Endothelial cell of umbilical vein (primary cell): Measurements from ENCODE around the gene PIK3R1. TPM values are rescaled to one million over a fixed set of nuclear protein-coding genes. Genes with fewer than 3 reads are reported as not detected.

ENCODE experiments used
- BruUV-seq: library from RNA; stranded (reverse); fragments of 400-500 nt; replicated peaks from 2 replicates; lab custom pipeline; 2021; lab: Mats Ljungman, UMichigan
- CTCF ChIA-PET: fragments of 300-600, 350-600 bp; sonication (Branson Sonifier 250); formaldehyde crosslinking; loops from one replicate; lab custom pipeline; 2021; ENCODE audit warnings: antibody characterized with exemption, inconsistent platforms; lab: Charles Lee
- POLR2A ChIA-PET: fragments of 300-600, 350-600 bp; sonication (Branson Sonifier 250); formaldehyde crosslinking; loops from one replicate; lab custom pipeline; 2021; ENCODE audit warnings: antibody characterized with exemption, inconsistent platforms; lab: Charles Lee
- DNase-seq: peaks from one replicate; pipeline ENCODE4 v3.0.0-alpha.2; 2011; ENCODE audit warnings: low read depth, low spot score
- FAIRE-seq: peaks from 2 replicates; lab custom pipeline; 2011; peaks lifted over from hg19 to GRCh38; lab: Jason Lieb, UNC
- H2AFZ ChIP-seq: 2 replicates; pipeline ENCODE4 v1.6.0; 2012; ENCODE audit warnings: low read depth, low read length, control low read depth, inconsistent platforms
- H3K27ac ChIP-seq: 2 replicates; pipeline ENCODE4 v1.5.1; 2011; ENCODE audit warnings: low read depth, mild to moderate bottlenecking, control low read depth, low read length, moderate library complexity; ENCODE audit not compliant: insufficient read depth
- H3K27me3 ChIP-seq, 2 experiments: 2 replicates each; pipeline versions ENCODE4 v1.6.0 to v1.6.1; 2011; ENCODE audit warnings: low read length in 2 of 2, mixed read lengths in 1 of 2; ENCODE audit not compliant: control insufficient read depth in 2 of 2, insufficient read depth in 2 of 2
- H3K36me3 ChIP-seq, 2 experiments: 2 replicates in 1 of 2; 3 replicates in 1 of 2; pipeline ENCODE4 v1.5.1; 2011; ENCODE audit warnings: low read length in 2 of 2, mild to moderate bottlenecking in 1 of 2, moderate library complexity in 1 of 2; ENCODE audit not compliant: control insufficient read depth in 2 of 2, insufficient read depth in 2 of 2; ENCODE audit errors: extremely low read depth in 1 of 2
- H3K4me1 ChIP-seq: 3 replicates; pipeline ENCODE4 v1.5.1; 2011; ENCODE audit warnings: mild to moderate bottlenecking, low read length; ENCODE audit not compliant: control insufficient read depth, insufficient read depth; ENCODE audit errors: extremely low read depth
- H3K4me2 ChIP-seq: 2 replicates; pipeline ENCODE4 v1.6.1; 2011; ENCODE audit warnings: low read length, control low read depth, mixed read lengths; ENCODE audit not compliant: insufficient read depth
- H3K4me3 ChIP-seq, 3 experiments: fragments of 200-600 bp in 1 of 3; sonication (generic), shearing (Covaris generic) in 1 of 3; replicated peaks in 1 of 3; 2 replicates each; pipeline ENCODE4 v1.5.1; 2011 to 2016; ENCODE audit warnings: control low read depth in 3 of 3, low read length in 3 of 3, mild to moderate bottlenecking in 2 of 3, inconsistent platforms in 1 of 3, low read depth in 1 of 3, moderate library complexity in 1 of 3; ENCODE audit not compliant: insufficient read depth in 1 of 3
- H3K79me2 ChIP-seq: 2 replicates; pipeline ENCODE4 v1.6.0; 2012; ENCODE audit warnings: low read length, inconsistent platforms; ENCODE audit not compliant: control insufficient read depth, insufficient read depth
- H3K9ac ChIP-seq: replicated peaks from 2 replicates; pipeline ENCODE3; 2011; ENCODE audit warnings: low read length, control low read depth; ENCODE audit not compliant: insufficient read depth; ENCODE audit errors: extremely low read depth
- H3K9me1 ChIP-seq: replicated peaks from 3 replicates; pipeline ENCODE4 v1.6.0; 2011; ENCODE audit warnings: mild to moderate bottlenecking, low read length; ENCODE audit not compliant: control insufficient read depth, insufficient read depth; ENCODE audit errors: extremely low read depth
- H3K9me3 ChIP-seq: replicated peaks from 2 replicates; pipeline ENCODE4 v1.5.1; 2012; ENCODE audit warnings: low read length, inconsistent platforms; ENCODE audit not compliant: control insufficient read depth, insufficient read depth
- H4K20me1 ChIP-seq: replicated peaks from 2 replicates; pipeline ENCODE3; 2011; ENCODE audit warnings: mild to moderate bottlenecking, low read length; ENCODE audit not compliant: control insufficient read depth, insufficient read depth; ENCODE audit errors: extremely low read depth
- EZH2 ChIP-seq: IDR thresholded peaks from 2 replicates; pipeline ENCODE4 v1.6.1; 2012; ENCODE audit warnings: borderline replicate concordance, low read depth, mild to moderate bottlenecking, moderate library complexity, low read length, inconsistent platforms; ENCODE audit not compliant: severe bottlenecking
- FOS ChIP-seq: IDR thresholded peaks from 2 replicates; pipeline ENCODE4 v1.6.1; 2011; ENCODE audit warnings: mild to moderate bottlenecking, low read length, moderate library complexity, borderline replicate concordance; ENCODE audit not compliant: insufficient read depth
- GATA2 ChIP-seq: IDR thresholded peaks from 2 replicates; pipeline ENCODE4 v1.7.0; 2011; ENCODE audit warnings: low read depth, mild to moderate bottlenecking, moderate library complexity, mixed read lengths, low read length; ENCODE audit not compliant: insufficient read length, insufficient read depth
- JUN ChIP-seq: IDR thresholded peaks from 2 replicates; pipeline ENCODE4 v1.6.1; 2011; ENCODE audit warnings: borderline replicate concordance, low read depth; ENCODE audit not compliant: insufficient read length, insufficient read depth
- MYC ChIP-seq: IDR thresholded peaks from one replicate; pipeline ENCODE4 v1.6.1; 2011; ENCODE audit warnings: mild to moderate bottlenecking, low read depth, low read length
- POLR2A ChIP-seq: IDR thresholded peaks from 2 replicates; pipeline ENCODE4 v1.6.1; 2012; ENCODE audit warnings: low read depth, mild to moderate bottlenecking, control low read depth, low read length
- POLR2AphosphoS5 ChIP-seq: IDR thresholded peaks from 2 replicates; pipeline ENCODE4 v1.6.1; 2012; ENCODE audit warnings: low read depth, mild to moderate bottlenecking, control low read depth, low read length, moderate library complexity; ENCODE audit not compliant: insufficient read depth
- dilution Hi-C: fragments of 300-500 bp; cut with MboI; formaldehyde crosslinking; loops from one replicate; pipeline ENCODE4 v1.15.0; 2019; ENCODE audit warnings: low sequenced_read_pairs; ENCODE audit not compliant: extremely low pct_ligation_motif_present
- intact Hi-C: fragments of 100-400 bp; cut with micrococcal nuclease; formaldehyde crosslinking; loops from one replicate; pipeline ENCODE4 v1.10.0; 2022
- polyA plus RNA-seq, 4 experiments: library from polyadenylated mRNA; depleted of rRNA in 3 of 4; stranded (reverse) in 3 of 4; unstranded in 1 of 4; fragments of >200 nt; gene quantifications; 2 replicates each; pipeline versions ENCODE4 v1.2.1 to v1.2.3, GENCODE V29; 2011 to 2012; ENCODE audit warnings: missing spikeins in 1 of 4
- total RNA-seq: library from RNA; stranded (reverse); gene quantifications from 2 replicates; pipeline ENCODE4 v1.2.3, GENCODE V29; 2021
- TF ChIP-seq, protein P1 (sequence below), 2 donors: IDR thresholded peaks; 1 replicate in 1 of 2; 2 replicates in 1 of 2; pipeline ENCODE4 v1.5.1; 2011; ENCODE audit warnings: low read length in 2 of 2, mild to moderate bottlenecking in 2 of 2, moderate library complexity in 2 of 2, control low read depth in 1 of 2, inconsistent platforms in 1 of 2, low read depth in 1 of 2; ENCODE audit not compliant: insufficient read depth in 1 of 2; ENCODE audit errors: extremely low read depth in 1 of 2
- TF ChIP-seq, protein P2 (sequence below): IDR thresholded peaks from 2 replicates; pipeline ENCODE4 v1.6.1; 2011; ENCODE audit not compliant: insufficient read depth, insufficient read length

The PIK3R1 gene
- total and polyA plus RNA-seq, 2 donors (not counting 3 experiments of a cell fraction or from before 2014, with no cell fraction given), result 2.8 to 30.0 TPM

DNA sequence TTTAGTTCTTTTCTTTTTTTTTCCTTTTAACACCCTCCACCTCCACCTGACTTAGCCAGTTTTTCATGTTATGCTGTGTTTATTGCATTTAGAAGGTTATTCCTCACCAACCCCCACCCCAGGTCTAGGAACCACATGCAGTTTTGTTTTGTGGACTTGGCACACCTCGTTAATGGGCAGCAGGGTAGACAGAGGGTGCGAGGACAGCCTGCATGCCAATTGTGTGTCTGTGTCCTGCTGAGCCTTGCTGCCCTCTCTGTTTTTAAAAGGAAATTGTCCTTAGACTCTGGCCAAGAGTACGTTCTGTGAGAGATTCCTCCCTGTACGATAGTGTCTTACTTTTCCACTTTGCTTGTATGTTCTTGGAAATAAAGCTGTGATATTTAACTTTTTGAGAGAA is 13.9 kb downstream of the PIK3R1 start:
- no peaks in the 10 kb centered on the region for H3K9me1 ChIP-seq
- peaks cover 44% of the 10 kb centered on the region for H3K79me2 ChIP-seq
- dilution Hi-C loops (no loop called here), intact Hi-C loops (loop anchor here (2.0 kb wide), 1 partner anchor 15 kb away; the partner anchor contains the start of gene PIK3R1)
- no peak overlapping the region for H3K27ac ChIP-seq
- no peak overlapping the region for H3K9ac ChIP-seq
- BruUV-seq, result no TSS peak
- H3K4me2 ChIP-seq, result peak overlapping the region; percentile 5
- H3K27me3 ChIP-seq, result no peaks in the 10 kb centered on the region
- H4K20me1 ChIP-seq, result peaks cover under 1% of the 10 kb centered on the region
- DNase-seq (peak; percentile 40), FAIRE-seq (peak; percentile 71)
- H3K4me1 ChIP-seq, result peaks cover 10% of the 10 kb centered on the region
- no peaks in the 10 kb centered on the region for H3K9me3 ChIP-seq
- TF ChIP-seq MYC (no peak), POLR2A (no peak), JUN (no peak), POLR2AphosphoS5 (no peak), GATA2 (no peak), EZH2 (no peak), FOS (no peak)
- TF ChIP-seq, protein P1, sequence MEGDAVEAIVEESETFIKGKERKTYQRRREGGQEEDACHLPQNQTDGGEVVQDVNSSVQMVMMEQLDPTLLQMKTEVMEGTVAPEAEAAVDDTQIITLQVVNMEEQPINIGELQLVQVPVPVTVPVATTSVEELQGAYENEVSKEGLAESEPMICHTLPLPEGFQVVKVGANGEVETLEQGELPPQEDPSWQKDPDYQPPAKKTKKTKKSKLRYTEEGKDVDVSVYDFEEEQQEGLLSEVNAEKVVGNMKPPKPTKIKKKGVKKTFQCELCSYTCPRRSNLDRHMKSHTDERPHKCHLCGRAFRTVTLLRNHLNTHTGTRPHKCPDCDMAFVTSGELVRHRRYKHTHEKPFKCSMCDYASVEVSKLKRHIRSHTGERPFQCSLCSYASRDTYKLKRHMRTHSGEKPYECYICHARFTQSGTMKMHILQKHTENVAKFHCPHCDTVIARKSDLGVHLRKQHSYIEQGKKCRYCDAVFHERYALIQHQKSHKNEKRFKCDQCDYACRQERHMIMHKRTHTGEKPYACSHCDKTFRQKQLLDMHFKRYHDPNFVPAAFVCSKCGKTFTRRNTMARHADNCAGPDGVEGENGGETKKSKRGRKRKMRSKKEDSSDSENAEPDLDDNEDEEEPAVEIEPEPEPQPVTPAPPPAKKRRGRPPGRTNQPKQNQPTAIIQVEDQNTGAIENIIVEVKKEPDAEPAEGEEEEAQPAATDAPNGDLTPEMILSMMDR (IDR thresholded peaks at IDR 0.05; ENCODE audit: extremely low read depth in 1 of 2, insufficient read depth in 1 of 2, low read depth in 1 of 2, low read length in 2 of 2), result no peak
- TF ChIP-seq, protein P2, sequence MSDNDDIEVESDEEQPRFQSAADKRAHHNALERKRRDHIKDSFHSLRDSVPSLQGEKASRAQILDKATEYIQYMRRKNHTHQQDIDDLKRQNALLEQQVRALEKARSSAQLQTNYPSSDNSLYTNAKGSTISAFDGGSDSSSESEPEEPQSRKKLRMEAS, result no peak
- POLR2A ChIA-PET, result no interaction called here
- H3K4me3 ChIP-seq, result no peak overlapping the region
- CTCF ChIA-PET, result interaction anchor here (1.0 kb wide), 1 partner anchor 14 kb away, joined by 4 read pairs; the partner anchor contains the start of gene PIK3R1
- peaks cover 0 to 2% of the 10 kb centered on the region in 2 experiments for H3K36me3 ChIP-seq
- H2AFZ ChIP-seq, result no peak overlapping the region
